Measurements from ENCODE around the gene EIF3A.
A peak's percentile ranks its signal among the peaks of the same experiment; 100 is the strongest.
"Not testable (repeated sequence)": the region's sequence is repeated elsewhere in the genome, so short reads cannot be mapped to it uniquely, and the experiment has no call there.

The EIF3A gene, protein sequence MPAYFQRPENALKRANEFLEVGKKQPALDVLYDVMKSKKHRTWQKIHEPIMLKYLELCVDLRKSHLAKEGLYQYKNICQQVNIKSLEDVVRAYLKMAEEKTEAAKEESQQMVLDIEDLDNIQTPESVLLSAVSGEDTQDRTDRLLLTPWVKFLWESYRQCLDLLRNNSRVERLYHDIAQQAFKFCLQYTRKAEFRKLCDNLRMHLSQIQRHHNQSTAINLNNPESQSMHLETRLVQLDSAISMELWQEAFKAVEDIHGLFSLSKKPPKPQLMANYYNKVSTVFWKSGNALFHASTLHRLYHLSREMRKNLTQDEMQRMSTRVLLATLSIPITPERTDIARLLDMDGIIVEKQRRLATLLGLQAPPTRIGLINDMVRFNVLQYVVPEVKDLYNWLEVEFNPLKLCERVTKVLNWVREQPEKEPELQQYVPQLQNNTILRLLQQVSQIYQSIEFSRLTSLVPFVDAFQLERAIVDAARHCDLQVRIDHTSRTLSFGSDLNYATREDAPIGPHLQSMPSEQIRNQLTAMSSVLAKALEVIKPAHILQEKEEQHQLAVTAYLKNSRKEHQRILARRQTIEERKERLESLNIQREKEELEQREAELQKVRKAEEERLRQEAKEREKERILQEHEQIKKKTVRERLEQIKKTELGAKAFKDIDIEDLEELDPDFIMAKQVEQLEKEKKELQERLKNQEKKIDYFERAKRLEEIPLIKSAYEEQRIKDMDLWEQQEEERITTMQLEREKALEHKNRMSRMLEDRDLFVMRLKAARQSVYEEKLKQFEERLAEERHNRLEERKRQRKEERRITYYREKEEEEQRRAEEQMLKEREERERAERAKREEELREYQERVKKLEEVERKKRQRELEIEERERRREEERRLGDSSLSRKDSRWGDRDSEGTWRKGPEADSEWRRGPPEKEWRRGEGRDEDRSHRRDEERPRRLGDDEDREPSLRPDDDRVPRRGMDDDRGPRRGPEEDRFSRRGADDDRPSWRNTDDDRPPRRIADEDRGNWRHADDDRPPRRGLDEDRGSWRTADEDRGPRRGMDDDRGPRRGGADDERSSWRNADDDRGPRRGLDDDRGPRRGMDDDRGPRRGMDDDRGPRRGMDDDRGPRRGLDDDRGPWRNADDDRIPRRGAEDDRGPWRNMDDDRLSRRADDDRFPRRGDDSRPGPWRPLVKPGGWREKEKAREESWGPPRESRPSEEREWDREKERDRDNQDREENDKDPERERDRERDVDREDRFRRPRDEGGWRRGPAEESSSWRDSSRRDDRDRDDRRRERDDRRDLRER (N-terminal part only)

DNA sequence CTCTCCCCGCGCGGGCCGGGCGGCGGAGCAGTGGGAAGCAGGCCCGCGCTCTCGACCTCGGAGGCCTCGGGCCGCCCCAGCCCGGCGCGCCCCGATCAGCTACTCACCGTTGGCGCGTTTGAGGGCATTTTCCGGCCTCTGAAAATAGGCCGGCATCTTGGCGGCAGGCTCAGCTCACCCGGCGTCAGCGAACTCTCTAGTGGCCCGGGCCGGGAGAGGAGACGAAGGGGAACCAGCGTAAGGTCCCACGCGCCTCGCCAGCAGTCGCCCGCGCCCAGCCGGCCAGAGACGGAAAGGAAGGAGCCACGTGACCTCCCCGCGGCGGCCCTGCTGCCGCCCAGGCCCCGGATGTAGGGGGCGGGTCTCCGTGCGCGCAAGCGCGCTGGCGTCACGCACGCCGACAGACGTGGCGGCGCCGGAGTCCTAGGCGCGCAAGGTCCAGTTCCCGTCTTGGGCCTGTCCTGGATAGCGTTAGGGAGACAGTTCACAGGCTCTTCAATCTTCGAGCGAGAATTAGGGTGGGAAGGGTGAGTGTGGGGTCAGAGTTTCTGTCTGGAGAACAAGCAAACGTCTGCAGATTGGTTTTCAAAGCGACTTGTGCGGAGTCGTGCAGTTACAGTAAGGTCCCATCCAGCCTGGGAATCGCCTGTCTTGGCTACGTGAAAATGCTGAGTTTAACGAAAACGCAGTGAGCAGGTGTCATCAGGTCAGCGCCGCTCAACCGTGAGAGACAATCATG, at the start of gene EIF3A:
Gene EIF3A, minus strand, starts transcription at position 297 of the 739 bp plus-strand sequence. Its CDS starts 141 bp downstream, at position 156.
- peak; percentile 91 to 92 for DNase-seq

DNA sequence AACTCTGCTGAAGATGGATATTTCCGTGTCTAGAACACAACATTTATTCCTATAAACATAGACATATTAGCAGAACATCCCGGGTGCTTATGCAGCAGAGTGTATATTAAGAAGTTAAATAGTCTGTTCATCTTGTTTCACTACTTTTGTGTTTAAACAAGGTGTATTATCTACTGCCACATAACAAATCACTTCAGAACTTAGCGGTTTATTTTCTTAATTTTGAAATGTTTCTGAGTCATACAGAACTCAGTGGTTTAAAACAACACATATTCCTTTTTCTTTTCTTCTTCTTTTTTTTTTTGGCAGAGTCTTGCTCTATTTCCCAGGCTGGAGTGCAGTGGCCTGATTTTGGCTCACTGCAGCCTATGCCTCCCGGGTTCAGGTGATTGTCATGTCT, 49.1 kb upstream of the EIF3A start:
- DNase-seq = no peak

DNA sequence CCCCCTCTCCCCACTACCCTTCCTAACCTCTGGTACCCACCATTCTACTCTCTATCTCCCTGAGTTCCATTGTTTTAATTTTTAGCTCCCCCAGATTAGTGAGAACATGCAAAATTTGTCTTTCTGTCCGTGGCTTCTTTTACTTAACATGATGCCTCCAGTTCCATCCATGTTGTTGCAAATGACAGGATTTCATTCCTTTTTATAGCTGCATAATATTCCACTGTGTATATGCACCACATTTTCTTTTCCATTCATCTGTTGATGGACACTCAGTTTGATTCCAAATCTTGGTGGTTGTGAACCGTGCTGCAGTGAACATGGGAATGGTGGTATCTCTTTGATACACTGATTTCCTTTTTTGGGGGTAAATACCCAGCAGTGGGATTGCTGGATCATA, 45.3 kb upstream of the EIF3A start:
- DNase-seq = no peak

DNA sequence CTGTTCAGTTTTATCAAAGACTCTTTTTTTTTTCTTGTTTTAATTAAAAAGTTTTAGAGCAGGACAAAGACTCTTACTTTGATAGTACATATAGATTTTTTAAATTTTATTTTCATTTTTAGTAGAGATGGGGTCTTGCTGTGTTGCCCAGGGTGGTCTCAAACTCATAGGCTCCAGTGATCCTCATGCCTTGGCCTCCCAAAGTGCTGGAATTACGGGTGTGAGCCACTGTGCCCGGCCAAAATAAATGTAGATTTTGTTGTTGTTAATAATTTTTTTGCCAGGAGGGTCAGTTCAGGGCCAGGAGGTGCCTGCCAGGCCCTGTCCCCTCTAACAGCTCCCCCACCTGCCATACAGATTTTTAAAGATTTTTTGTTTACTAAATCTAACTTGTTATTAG, 40.3 kb upstream of the EIF3A start:
- DNase-seq = no peak

DNA sequence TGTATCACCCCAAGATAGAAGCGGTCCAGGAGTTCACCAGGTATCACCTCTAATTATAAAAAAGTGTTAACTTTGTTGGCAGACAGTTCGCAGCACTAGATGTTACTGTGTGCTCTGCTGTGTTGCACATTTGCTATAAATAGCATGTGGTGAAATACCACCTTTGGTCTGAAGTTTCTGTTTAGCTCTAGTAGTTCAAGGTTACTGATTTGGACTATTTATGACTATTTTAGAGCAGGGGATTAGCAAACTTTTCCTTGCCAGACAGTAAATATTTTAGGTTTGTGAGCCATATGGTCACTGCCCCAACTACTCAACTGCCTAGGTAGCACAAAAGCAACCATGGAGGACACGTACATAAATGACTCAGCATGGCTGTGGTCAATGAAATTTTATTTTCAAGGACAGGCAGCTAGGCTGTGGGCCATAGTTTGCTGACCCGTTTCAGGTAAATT, 39.8 kb upstream of the EIF3A start:
- DNase-seq = no peak

DNA sequence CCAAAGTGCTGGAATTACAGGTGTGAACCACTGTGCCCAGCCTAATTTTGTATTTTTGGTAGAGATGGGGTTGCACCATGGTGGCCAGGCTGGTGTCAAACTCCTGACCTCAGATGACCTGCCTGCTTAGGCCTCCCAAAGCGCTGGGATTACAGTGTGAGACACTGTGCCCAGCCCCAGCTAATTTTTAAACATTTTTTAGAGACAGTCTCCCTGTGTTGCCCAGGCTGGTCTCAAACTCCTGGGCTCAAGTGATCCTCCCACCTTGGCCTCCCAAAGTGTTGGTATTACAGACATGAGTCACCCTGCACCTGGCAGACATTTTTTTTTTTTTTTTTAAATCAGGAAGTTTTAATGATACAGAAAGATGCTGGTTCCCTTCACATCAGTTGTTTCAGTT, 38.8 kb upstream of the EIF3A start:
- DNase-seq = no peak

DNA sequence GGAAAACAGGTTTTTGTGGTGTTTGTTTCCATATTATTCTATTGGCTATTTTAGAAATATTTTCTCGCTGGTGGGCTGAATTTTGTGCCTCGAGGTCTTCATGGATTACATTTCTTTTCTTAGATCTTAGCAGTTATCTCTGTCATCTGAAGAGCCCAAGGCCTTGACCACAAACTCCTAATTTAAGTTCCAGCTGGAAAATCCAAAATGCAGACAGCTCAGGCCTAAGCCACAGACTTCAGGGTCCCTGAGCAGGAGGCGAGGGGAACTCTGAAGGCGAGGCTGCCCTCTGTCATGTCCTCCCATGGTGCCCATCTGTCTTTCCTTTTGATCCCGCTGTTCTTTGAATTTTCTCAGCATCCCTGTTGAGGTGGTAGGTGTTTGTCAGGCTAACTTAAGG, 37.6 kb upstream of the EIF3A start:
- no peak for DNase-seq

DNA sequence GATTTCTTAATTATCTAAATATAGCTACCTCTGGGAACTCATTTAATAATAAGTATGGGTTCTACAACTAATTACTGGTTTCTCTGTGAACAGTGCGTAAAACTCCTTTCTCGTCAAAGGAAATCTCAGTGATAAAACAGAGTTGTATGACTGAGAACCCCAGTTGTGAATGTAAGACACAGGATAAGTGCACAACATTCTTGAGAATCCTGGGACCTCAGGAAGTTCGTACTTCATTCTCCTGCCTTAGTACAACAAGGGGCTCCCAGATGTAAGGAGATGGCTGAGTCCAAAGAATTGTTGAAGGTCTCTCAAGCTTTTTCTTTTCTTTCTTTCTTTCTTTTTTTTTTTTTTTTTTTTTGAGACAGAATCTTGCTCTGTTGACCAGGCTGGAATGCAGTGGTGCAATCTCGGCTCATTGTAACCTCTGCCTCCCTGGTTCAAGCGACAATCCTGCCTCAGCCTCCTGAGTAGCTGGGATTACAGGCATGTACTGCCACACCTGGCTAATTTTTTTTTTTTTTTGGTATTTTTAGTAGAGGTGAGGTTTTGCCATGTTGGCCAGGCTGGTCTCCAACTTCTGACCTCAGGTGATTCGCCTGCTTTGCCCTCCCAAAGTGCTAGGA, 35.8 kb upstream of the EIF3A start:
- no peak for DNase-seq

DNA sequence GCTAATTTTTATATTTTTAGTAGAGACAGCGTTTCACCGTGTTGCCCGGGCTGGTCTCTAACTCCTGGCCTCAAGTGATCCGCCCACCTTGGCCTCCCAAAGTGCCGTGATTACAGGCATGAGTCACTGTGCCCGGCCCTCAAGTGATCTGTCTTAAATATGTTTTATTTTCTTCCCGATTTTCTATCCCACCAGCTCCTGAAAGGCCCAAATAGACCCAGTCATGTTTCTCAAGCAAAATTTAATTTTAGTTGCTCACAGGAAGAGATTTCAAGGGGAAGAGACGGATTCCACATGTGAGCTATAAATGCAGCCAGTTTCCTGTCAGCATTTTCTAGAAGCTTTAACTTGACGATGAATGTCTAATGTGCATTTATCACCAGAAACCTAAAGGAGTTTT, 35.3 kb upstream of the EIF3A start:
- no peak for DNase-seq

DNA sequence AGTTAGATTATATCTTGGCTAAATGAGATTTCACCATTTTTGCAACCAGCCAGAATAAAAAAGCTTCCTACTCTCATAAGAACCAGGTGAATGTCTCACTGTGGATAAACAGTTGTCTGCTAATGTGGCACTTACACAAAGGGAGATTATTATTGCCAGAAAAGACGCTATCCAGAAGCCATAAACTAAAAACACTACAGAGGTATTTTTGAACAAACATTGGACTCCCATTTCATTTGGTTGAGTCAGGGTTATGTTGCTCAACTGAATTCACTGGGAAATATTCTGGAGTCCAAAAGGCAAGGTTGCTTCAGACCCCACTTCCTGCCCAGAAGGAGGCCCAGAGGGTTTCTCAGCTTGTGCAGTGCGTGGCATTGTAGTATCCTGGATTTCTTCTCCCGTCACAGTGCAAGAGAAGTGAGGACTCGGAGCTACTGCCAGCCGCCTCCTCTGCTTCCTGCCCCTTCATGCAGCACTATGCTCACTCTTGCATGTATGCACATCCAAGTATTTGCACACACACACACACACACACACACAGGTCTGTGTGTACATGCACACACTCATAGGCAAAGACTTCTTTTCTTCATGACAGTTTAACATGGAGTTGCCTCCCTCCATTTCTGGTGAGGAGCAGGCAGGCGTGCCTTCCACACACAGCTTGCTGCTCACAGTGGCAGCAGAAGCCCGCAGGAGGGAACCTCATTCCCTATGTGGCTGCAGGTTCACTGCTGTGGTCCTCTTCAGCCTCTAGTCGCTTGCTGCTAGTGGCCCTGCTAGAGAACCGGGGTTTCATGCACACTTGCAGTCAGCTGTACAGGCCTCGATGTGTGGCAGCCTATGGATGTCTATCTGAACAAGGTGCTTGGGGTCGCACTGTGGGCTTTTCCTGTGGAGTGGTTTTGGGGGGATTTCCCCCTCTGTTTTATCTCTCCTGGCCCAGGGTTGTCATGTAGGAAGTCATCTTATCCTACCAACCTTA, 33.4 kb upstream of the EIF3A start:
- DNase-seq = no peak

DNA sequence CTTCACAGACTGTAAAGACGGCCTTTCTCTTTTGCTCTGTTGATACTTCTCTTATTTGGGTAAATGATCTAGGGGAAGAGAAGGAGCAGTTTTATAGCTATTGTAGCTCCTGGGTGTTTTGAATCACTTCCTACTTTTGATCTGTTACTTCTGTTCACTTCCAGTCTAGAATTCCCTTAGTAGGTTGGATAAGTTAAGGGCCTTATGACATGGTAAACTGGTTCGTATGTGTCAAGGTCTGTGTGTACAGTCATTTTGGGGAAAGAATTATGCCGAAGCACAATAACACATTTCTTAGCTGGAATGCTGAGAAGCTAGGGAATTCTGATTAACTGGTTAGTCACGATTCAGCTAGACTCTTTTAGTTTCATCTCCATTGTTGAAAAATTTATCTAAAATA, 31.4 kb upstream of the EIF3A start:
- DNase-seq = no peak

DNA sequence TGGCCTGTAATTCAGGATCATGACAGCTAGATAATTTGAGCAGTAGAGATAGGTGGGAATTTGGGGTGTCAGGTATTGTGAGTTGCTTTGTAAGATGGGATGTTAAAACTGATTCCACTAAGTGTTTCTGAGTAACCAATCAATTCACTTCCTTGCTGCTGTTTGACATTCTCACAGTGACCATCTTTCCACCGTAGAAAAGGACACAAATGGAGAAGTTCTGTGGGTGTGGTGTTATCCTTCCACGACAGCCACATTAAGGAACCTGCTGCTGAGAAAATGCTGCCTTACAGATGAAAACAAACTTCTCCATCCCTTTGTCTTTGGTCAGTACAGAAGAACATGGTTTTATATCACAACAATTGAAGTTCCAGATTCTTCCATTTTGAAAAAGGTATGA, 27.2 kb upstream of the EIF3A start:
- DNase-seq = not testable (repeated sequence)

DNA sequence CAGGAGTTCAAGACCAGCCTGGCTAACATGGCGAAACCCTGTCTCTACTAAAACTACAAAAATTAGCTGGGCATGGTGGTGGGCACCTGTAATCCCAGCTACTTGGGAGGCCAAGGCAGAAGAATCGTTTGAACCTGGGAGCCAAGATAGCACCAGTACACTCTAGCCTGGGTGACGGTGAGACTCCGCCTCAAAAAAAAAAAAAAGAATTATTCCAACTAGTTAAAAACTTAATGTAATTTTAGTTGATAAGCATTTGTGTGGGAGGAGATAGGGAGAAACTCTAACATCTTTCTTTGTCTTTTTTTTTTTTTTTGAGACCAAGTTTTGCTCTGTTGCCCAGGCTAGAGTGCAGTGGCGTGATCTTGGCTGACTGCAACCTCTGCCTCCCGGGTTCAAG, 26.5 kb upstream of the EIF3A start:
- not testable (repeated sequence) for DNase-seq

DNA sequence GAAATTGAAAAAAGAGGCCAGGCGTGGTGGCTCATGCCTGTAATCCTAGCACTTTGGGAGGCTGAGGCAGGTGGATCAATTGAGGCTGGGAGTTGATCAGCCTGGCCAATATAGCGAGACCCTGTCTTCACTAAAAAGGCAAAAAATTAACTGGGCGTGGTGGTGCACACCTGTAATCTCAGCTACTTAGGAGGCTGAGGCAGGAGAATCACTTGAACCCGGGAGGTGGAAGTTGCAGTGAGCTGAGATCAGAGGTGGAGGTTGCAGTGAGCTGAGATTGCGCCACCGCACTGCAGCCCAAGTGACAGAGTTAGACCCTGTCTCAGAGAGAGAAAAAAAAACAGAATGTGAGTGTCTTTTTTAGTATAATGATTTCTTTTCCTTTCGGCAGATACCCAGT, 25.3 kb upstream of the EIF3A start:
- DNase-seq = not testable (repeated sequence)

DNA sequence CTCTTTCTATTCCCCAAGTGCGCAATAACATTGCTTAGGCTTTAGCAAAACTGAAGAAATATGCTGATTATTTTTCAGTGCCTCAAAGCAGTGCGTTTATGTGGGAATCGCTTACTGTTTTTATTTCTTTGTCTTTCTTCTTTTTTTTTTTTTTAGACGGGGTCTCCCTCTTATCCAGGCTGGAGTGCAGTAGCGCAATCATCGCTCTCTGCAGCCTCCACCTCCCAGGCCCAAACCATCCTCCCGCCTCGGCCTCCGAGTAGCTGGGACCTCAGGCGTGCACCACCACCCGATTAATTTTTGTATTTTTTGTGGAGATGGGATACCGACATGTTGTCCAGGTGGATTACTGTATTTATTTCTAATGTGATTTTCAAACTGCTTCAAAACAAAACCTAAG, 24.5 kb upstream of the EIF3A start:
- DNase-seq = no peak

DNA sequence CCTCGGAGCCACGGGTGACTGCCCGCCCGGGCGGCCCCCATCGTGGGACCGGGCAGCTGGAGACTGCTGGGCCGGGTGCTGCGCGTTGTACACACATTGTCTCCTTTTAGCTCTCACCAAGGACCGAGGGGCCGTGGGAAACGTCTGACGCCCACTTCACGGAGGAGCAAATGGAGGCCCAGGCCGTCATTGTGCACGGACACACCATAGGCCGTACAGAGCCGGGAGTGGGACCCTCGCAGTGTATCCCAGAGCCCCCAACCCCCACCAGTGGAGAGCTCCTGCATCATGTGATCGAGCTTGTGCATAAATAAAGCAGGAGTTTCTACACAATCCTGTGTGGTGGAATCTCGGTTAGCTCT, 24.0 kb upstream of the EIF3A start:
- peak in 1 of 2 experiments; percentile 33 for DNase-seq

DNA sequence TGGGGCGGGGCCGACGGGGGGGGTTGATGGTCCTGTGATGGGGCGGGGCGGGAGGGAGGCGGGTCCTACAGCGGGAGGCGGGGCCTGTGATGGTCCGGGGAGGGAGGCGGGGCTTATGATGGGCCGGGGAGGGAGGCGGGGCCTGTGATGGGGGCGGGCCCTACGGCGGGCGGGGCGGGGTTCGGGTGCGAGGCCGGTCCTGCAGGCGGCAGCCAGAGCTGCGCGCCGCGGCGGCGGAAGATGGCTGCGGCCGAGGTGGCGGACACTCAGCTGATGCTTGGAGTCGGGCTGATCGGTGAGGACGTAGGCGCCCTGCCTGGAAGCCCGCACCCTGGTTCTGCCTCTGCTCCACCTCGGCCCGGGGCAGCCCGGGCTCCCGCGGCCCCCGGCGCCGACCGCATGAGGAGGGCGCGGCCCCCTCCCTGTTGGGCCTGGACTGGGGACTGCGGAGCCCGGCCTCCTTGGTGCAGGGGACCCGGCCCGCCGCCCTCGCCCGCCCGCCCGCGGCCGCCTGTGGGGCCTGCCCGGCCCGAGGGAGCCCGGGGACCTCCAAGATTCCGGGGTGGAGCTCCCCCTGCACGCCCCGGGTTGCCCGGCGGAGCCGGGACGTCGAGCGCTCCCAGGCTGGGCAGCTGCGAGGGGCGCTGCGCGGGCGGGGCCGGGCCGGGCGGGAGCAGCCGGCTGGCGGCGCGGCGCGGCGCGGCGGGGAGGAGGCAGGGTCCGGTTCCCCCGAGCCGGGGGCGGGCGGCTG, 23.5 kb upstream of the EIF3A start, which contains the start of gene DENND10:
Gene DENND10, plus strand, starts transcription at position 211 of the 751 bp plus-strand sequence. Its CDS starts 30 bp downstream, at position 241.
- DNase-seq = peak; percentile 73 to 74

DNA sequence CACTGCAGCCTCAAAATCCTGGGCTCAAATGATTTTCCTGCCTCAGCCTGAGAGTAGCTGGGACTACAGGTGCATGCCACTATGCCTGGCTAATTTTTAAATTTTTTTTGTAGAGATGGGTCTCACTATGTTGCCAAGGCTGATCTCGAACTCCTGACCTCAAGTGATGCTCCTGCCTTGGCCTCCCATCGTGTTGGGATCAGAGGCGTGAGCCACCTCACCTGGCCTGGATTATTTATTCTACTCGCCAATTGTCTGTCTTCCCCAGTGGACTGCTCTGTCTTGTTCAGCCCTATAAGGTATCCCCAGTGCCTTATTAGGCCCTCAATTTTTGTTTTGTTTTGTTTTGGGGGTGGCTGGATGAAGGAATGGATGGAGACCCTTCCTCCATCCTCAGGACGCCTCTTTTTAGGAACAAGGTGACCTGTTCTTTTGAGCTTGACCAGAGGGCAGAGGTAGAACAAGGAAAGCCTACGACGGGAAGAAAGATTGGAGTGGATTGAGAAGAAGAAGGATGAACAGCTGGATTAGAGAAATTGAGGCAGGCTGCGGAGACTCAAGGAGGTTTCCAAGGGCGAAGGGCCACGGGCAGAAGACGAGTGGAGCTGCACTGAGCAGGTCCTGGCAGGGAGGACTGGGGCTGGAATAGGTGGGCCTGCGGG, 22.8 kb upstream of the EIF3A start:
- DNase-seq = no peak

All from activated CD4-positive, alpha-beta T cell treated with anti-CD3 and anti-CD28 coated beads, Interleukin-2, amount 50 U/mL, for 48 hours (primary cell).